PC-3 (cell line): ENCODE results near the gene IGFBP3. TPM values are rescaled to one million over a fixed set of nuclear protein-coding genes. Genes with fewer than 3 reads are reported as not detected.
"Not testable (repeated sequence)": the region's sequence is repeated elsewhere in the genome, so short reads cannot be mapped to it uniquely, and the experiment has no call there.

Source experiments
- ATAC-seq: fragments of 200-7000 bp; cut with Tn5 transposase; 2 replicates; pipeline ENCODE4 v1.9.1; 2020; ENCODE audit warnings: mild to moderate bottlenecking, moderate library complexity
- BruUV-seq: library from RNA; stranded (reverse); fragments of 400-500 nt; replicated peaks from 2 replicates; lab custom pipeline; 2021; lab: Mats Ljungman, UMichigan
- CTCF ChIA-PET: fragments of 300-600 bp; sonication (Branson Sonifier 250); formaldehyde crosslinking; loops from one replicate; lab custom pipeline; 2022; ENCODE audit warnings: antibody characterized with exemption; lab: Charles Lee
- POLR2A ChIA-PET: fragments of 300-600 bp; sonication (Branson Sonifier 250); formaldehyde crosslinking; loops from one replicate; lab custom pipeline; 2022; ENCODE audit warnings: antibody characterized with exemption; ENCODE audit not compliant: unreplicated experiment; lab: Charles Lee
- DNase-seq: peaks from one replicate; pipeline ENCODE4 v3.0.0-alpha.2; 2015
- H2AFZ ChIP-seq: fragments of 300-600 bp; sonication (generic); 2 replicates; pipeline ENCODE4 v1.6.0; 2016; ENCODE audit warnings: antibody characterized with exemption, low read length
- H3F3A ChIP-seq: fragments of 300-600 bp; sonication (generic); one replicate; pipeline ENCODE4 v1.6.0; 2017; ENCODE audit warnings: antibody characterized with exemption, low read length, control low read depth, mild to moderate bottlenecking; ENCODE audit not compliant: unreplicated experiment
- H3K27ac ChIP-seq: fragments of 300-600 bp; sonication (generic); 2 replicates; pipeline ENCODE4 v1.5.1; 2016; ENCODE audit warnings: mild to moderate bottlenecking, low read length
- H3K27me3 ChIP-seq: fragments of 300-600 bp; sonication (generic); 2 replicates; pipeline ENCODE4 v1.6.1; 2016; ENCODE audit warnings: low read length, mixed read lengths
- H3K36me3 ChIP-seq: fragments of 300-600 bp; sonication (generic); 2 replicates; pipeline ENCODE4 v1.6.1; 2016; ENCODE audit warnings: low read depth, mixed run types, low read length, mixed read lengths
- H3K4me1 ChIP-seq: fragments of 300-600 bp; sonication (generic); 2 replicates; pipeline ENCODE4 v1.5.1; 2016; ENCODE audit warnings: low read length; ENCODE audit not compliant: insufficient read depth
- H3K4me2 ChIP-seq: fragments of 300-600 bp; sonication (generic); 2 replicates; pipeline ENCODE4 v1.6.0; 2016; ENCODE audit warnings: low read length
- H3K4me3 ChIP-seq: fragments of 300-600 bp; sonication (generic); 2 replicates; pipeline ENCODE4 v1.5.1; 2016; ENCODE audit warnings: mild to moderate bottlenecking, low read length, mixed read lengths
- H3K79me2 ChIP-seq: fragments of 300-600 bp; sonication (generic); 2 replicates; pipeline ENCODE4 v1.6.1; 2017; ENCODE audit warnings: low read length, mixed read lengths
- H3K9ac ChIP-seq: fragments of 300-600 bp; sonication (generic); 2 replicates; pipeline ENCODE4 v1.6.0; 2016; ENCODE audit warnings: mild to moderate bottlenecking, low read length
- H3K9me2 ChIP-seq: fragments of 300-600 bp; sonication (generic); replicated peaks from 2 replicates; pipeline ENCODE4 v1.6.1; 2016; ENCODE audit warnings: mixed run types, low read length, mixed read lengths
- H3K9me3 ChIP-seq: fragments of 300-600 bp; sonication (generic); 2 replicates; pipeline ENCODE4 v1.6.1; 2016; ENCODE audit warnings: low read length, mixed read lengths
- H4K20me1 ChIP-seq: fragments of 300-600 bp; sonication (generic); 2 replicates; pipeline ENCODE4 v1.6.1; 2016; ENCODE audit warnings: low read length, mixed read lengths
- EZH2 ChIP-seq: fragments of 300-600 bp; sonication (generic); IDR thresholded peaks from one replicate; pipeline ENCODE4 v1.6.1; 2017; ENCODE audit warnings: antibody characterized with exemption, mild to moderate bottlenecking, low read length; ENCODE audit not compliant: unreplicated experiment
- EZH2phosphoT487 ChIP-seq: fragments of 300-600 bp; sonication (generic); IDR thresholded peaks from 2 replicates; pipeline ENCODE4 v1.6.1; 2018; ENCODE audit warnings: mild to moderate bottlenecking, antibody characterized with exemption, low read length, borderline replicate concordance
- intact Hi-C: fragments of 100-400 bp; cut with micrococcal nuclease; formaldehyde crosslinking; loops from 2 replicates; pipeline ENCODE4 v1.9.0; 2023
- total RNA-seq: library from RNA; depleted of rRNA; stranded (reverse); fragments of >200 nt; gene quantifications from 2 replicates; pipeline ENCODE4 v1.2.3, GENCODE V29; 2014
- TF ChIP-seq, protein P1 (sequence below): fragments of 300-600 bp; sonication (generic); conservative IDR thresholded peaks from 2 replicates; pipeline ENCODE4 v1.5.1; 2017; ENCODE audit warnings: antibody characterized with exemption, low read depth, mild to moderate bottlenecking, low read length

Gene IGFBP3
- total RNA-seq, 1 experiment from 2014 or later: 120 TPM

- no peak overlapping the region for H3K4me3 ChIP-seq
- no peak overlapping the region for H3K4me2 ChIP-seq
- POLR2A ChIA-PET: no interaction called here
- H3K9me3 ChIP-seq: no peaks in the 10 kb centered on the region
- no peak overlapping the region for H3K9ac ChIP-seq
- ATAC-seq (no peak), DNase-seq (no peak)
- CTCF ChIA-PET: no interaction called here
- no peaks in the 10 kb centered on the region for H3K36me3 ChIP-seq
- no peaks in the 10 kb centered on the region for H4K20me1 ChIP-seq
- H3K79me2 ChIP-seq: no peaks in the 10 kb centered on the region
- no peaks in the 10 kb centered on the region for H3K27me3 ChIP-seq
- H3F3A ChIP-seq: no peaks in the 10 kb centered on the region
- H3K9me2 ChIP-seq: no peaks in the 10 kb centered on the region
- intact Hi-C loops: no loop called here
- BruUV-seq: no TSS peak
- H3K27ac ChIP-seq: no peak overlapping the region
- TF ChIP-seq, protein P1, sequence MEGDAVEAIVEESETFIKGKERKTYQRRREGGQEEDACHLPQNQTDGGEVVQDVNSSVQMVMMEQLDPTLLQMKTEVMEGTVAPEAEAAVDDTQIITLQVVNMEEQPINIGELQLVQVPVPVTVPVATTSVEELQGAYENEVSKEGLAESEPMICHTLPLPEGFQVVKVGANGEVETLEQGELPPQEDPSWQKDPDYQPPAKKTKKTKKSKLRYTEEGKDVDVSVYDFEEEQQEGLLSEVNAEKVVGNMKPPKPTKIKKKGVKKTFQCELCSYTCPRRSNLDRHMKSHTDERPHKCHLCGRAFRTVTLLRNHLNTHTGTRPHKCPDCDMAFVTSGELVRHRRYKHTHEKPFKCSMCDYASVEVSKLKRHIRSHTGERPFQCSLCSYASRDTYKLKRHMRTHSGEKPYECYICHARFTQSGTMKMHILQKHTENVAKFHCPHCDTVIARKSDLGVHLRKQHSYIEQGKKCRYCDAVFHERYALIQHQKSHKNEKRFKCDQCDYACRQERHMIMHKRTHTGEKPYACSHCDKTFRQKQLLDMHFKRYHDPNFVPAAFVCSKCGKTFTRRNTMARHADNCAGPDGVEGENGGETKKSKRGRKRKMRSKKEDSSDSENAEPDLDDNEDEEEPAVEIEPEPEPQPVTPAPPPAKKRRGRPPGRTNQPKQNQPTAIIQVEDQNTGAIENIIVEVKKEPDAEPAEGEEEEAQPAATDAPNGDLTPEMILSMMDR: no peak
- TF ChIP-seq EZH2phosphoT487 (no peak), EZH2 (no peak)
- H2AFZ ChIP-seq: no peak overlapping the region
- no peaks in the 10 kb centered on the region for H3K4me1 ChIP-seq
These were observed 34.2 kb upstream of the IGFBP3 start for GRCh38 chr7:45955286-45955685.

DNA sequence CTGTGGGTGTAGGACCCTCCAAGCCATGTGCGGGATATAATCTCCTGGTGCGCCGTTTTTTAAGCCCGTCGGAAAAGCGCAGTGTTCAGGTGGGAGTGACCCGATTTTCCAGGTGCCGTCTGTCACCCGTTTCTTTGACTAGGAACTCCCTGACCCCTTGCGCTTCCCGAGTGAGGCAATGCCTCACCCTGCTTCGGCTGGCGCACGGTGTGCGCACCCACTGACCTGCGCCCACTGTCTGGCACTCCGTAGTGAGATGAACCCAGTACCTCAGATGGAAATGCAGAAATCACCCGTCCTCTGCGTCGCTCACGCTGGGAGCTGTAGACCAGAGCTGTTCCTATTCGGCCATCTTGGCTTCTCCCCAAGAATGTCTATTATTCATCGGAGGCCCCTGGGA is 32.0 kb upstream of the IGFBP3 start:
- H3K4me1 ChIP-seq, H4K20me1 ChIP-seq, CTCF ChIA-PET, H2AFZ ChIP-seq, H3K27me3 ChIP-seq, ATAC-seq, H3K27ac ChIP-seq, intact Hi-C loops, H3K9ac ChIP-seq, H3K79me2 ChIP-seq, H3F3A ChIP-seq, H3K4me3 ChIP-seq, H3K9me3 ChIP-seq, H3K9me2 ChIP-seq, BruUV-seq, POLR2A ChIA-PET, DNase-seq, H3K36me3 ChIP-seq, H3K4me2 ChIP-seq: not testable (repeated sequence)

DNA sequence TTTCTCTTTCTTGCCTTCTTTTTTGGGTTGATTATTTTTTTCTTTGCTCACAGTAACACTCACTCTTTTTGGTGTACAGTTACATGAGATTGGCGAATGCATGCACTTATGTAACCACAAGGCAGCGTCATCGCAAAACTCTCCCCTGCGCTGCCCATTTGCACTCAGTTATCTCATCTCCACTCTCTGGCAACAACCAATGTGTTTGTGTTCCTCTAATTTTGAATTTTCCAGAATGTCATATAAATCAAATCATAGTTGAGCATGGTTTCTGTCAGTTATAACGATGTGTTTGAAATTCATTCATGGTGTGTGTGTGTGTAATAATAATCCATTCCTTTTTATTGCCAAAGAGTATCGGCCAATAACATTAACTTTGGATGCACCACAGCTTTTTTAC is 23.0 kb upstream of the IGFBP3 start:
- Histone ChIP-seq H3K27me3 (no peaks in the 10 kb centered on the region), H3K9me2 (no peaks in the 10 kb centered on the region), H3K79me2 (no peaks in the 10 kb centered on the region), H3F3A (no peaks in the 10 kb centered on the region), H2AFZ (no peak overlapping the region), H3K9ac (no peak overlapping the region), H3K36me3 (no peaks in the 10 kb centered on the region), H3K4me3 (no peak overlapping the region), H3K4me2 (no peak overlapping the region), H3K27ac (no peak overlapping the region), H4K20me1 (no peaks in the 10 kb centered on the region), H3K4me1 (no peaks in the 10 kb centered on the region), H3K9me3 (no peaks in the 10 kb centered on the region)
- no peak for ATAC-seq
- TF ChIP-seq, protein P1: no peak
- TF ChIP-seq EZH2: no peak
- TF ChIP-seq EZH2phosphoT487: no peak
- no peak for DNase-seq
- intact Hi-C loops: no loop called here
- BruUV-seq: no TSS peak
- POLR2A ChIA-PET: no interaction called here
- CTCF ChIA-PET: interaction anchor here (0.7 kb wide), 1 partner anchor 22 kb away, joined by 8 read pairs; no protein-coding TSS in a partner anchor
